Measurements from ENCODE around the gene EML2.
"Not testable (repeated sequence)": the region's sequence is repeated elsewhere in the genome, so short reads cannot be mapped to it uniquely, and the experiment has no call there.

EML2 gene

DNA sequence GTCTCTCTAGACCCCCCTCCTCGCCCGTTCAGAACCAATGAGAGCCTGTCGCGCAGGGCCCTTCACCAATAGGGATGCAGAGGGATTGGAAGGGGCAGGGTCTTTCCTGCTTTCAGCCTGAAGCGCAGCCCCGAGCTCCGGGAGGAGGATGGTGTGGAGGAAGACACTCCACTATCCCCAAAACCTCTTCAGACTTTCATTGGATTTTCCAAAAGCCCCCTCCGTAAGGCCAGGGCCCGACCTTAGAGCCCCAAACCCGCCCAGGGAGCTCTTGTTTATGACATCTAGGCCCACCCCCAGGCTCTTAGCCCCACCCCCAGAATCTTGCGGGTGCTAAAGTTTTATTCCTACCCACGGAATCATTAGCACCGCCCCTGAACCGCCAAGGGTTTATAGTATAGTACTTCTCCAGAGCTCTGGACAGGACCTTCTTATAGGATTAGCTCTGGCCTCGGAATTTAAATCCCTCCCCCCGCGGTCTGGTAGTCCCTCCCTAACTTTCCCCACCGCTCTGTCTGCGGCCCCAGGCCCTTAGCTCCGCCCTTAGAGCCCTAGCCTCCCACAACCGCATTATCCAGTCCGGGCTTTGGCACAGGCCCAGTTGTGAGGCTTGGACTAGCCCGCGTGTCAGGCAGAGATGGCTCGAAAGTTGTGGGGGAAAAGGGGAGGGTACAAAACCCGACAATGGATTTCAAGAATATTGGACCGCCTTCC, 6.6 kb upstream of the EML2 start:
- DNase-seq, result peak; percentile 88

DNA sequence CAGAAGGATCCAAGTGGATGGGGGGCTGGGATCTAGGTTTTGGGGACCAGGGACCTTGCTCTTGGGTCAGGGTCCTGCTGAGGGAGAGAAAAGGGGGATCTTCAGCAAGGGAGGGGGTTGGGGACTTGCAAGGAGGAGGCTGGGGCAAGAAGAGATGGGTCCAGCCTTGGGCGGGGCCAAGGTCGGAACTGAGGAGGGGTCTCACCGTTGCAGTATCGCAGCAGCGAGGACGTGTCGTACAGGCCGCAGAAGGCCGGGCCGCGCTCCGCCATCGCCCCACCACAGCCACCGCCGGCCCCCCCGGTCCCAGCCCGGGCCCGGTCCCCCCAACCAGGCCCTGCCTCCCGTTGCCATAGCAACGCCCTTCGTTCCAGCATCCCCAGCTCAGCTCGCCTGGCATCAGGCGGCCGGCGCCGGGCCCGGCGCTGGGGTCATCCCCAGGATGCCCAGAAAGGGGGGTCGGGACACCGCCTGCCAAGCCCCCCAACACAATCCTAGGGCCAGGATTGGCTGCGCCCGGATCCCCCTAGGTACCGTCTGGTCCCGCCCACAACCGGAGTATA, 6.0 kb upstream of the EML2 start:
- DNase-seq, result no peak

GRCh38 chr19:45643927-45644771, 5.0 kb upstream of the EML2 start:
- DNase-seq, result no peak

GRCh38 chr19:45643024-45643926, 4.1 kb upstream of the EML2 start:
- peak; percentile 93 for DNase-seq

DNA sequence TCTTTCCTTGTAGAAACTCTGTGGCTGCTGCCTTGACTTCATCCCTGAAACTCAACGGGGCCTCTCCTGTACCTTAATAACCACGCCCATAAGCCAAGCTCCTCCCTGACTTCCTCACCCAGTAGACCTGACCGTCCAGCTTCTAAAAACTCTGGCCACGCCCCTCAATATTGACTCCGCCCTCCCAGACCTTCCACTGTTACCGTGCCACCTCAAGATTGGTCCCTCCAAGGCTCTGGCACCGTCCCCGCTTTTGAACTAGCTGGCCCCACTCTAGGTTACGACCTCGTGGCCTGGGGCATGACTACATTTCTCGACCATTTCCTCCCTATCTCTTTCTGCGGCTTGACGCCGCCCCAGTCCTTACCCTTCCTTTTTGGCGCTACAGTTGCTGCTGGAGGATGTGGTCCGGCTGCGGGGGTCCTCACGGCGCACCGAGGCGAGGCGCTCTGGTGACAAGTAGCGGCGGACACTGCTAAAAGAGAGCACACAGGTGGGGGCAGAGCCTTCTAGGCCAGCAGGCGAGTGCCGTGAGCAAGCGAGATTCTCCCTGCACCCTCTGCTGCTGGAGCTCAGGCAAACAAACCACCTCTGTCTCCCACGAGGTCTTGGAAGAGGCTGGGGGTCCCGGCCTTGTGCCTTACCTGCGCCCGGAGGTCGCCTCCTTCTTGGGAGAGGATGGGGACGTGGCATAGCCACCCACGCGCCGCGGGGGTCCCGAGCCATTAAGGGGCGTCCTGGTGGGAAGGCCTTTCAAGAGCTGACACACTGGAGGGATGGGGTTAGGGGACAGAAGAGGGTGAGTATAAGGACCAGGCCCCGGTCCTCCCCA, 2.3 kb upstream of the EML2 start:
- peak; percentile 78 for DNase-seq

GRCh38 chr19:45640849-45641273, 1.7 kb upstream of the EML2 start:
- DNase-seq, result no peak

DNA sequence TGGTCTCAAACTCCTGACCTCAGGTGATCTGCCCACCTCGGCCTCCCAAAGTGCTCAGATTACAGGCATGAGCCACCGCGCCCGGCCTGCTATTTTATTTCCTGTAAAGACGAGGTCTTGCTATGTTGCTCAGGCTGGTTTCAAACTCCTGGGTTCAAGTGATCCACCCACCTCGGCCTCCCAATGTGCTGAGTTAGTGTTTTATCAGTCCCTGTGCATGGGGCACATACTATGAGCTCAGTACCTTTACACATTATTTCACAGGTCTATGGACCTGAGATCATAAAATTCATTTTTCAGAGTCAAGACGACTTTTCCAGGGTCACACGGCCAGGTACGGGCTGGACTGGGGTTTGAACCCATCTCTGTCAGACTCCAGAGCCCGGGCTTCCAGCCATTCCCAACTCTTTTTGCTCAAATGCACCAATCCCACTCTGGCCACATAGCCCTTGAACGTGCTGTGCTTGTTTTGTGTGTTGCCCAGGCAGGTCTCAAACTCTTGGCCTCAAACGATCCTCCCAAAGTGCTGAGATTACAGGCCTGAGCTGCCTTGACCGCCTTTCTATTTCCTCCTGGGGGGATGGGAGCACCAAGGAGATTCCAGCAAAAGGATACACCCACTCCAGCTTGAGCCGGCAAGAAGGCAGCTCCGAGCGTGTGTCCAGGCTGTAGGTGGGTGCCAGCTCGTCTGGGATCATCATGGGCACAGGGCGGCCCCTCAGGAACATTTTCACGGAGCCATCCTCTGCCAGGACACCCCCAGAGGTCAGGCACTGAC, 1.1 kb downstream of the EML2 start:
- DNase-seq, result no peak

- DNase-seq, result no peak
These were observed 2.3 kb downstream of the EML2 start for GRCh38 chr19:45636902-45637301.

- no peak for DNase-seq
These were observed 2.9 kb downstream of the EML2 start for GRCh38 chr19:45636275-45636674.

- DNase-seq, result peak; percentile 17
These were observed 6.6 kb downstream of the EML2 start for GRCh38 chr19:45632468-45633196.

DNA sequence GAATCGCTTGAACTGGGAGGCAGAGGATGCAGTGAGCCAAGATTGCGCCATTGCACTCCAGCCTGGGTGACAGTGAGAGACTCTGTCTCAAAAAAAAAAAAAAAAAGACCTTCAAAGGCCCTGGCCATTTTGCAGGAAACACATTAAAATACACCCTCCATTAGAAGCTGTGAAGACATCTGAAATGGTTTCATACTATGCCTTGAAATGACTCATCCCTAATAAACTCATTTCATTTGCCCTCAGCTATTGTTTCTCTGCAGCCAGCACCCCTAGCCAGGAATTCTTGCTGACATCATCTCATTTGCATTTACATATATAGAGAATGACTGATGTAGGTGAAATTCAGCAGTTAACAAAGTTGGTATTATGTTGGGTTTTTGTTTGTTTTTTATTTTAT, 8.7 kb downstream of the EML2 start:
- DNase-seq, result no peak

DNA sequence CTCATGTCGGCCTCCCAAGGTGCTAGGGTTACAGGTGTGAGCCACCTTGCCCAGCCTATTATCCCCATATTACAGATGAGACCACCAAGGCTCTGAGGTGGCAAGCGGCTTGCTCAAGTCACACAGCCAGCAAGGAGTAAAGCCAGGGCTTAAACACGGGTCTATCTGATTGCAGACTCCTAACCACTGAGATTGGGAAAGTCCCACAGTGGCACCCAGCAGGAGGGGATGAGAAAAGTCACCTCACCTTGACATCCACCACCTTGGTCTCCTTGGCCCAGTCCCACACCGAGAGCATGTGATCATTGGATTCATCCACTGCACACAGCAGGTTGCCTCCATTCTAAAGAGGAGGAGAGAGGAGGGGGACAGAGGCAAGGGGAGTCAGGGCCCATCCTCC, 9.5 kb downstream of the EML2 start:
- DNase-seq, result no peak

DNA sequence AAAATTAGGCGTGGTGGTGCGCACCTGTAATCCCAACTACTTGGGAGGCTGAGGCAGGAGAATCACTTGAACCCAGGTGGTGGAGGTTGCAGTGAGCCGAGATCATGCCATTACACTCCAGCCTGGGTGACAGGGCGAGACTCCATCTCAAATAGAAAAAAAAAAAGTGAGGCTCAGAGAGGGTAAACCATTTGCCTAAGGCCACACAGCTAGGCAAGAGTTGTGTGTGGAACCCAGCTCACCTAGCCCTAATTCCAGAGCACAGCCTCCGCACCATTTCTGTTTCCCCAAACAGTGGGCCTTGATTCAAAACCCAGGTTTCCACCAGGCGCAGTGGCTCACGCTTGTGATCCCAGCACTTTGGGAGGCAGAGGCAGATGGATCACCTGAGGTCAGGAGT, 11.0 kb downstream of the EML2 start:
- not testable (repeated sequence) for DNase-seq

DNA sequence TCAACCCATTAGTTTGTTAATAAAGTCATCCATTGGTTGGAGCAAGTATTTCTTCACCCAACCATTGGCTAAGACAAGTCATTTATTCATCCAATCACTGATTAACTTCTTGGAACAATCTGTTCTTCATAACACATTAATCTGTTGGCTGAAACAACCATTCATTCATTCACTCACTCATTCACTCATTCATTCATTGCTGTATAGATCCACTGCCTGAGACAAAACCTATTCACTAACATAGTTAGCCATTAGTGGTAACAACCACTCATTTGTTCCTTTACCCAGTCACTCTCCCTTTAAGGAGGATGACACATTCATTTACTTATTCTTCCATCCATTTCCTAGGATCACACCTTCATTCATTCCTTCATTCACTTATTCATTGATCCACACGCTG, 15.2 kb downstream of the EML2 start:
- no peak for DNase-seq

GRCh38 chr19:45621976-45622503, 17.2 kb downstream of the EML2 start:
- DNase-seq, result no peak

GRCh38 chr19:45621389-45621788, 17.8 kb downstream of the EML2 start:
- no peak for DNase-seq

GRCh38 chr19:45616704-45617017, 22.5 kb downstream of the EML2 start:
- DNase-seq, result no peak

- DNase-seq, result peak; percentile 69
These were observed 23.1 kb downstream of the EML2 start for GRCh38 chr19:45615795-45616703.

GRCh38 chr19:45615056-45615455, 24.1 kb downstream of the EML2 start:
- DNase-seq, result not testable (repeated sequence)
